ENCODE measurements around the gene IFNAR1. TPM values are rescaled to one million over a fixed set of nuclear protein-coding genes. Genes with fewer than 3 reads are reported as not detected.

IFNAR1 gene
- total and polyA plus RNA-seq, 2 donors from 2014 or later, result 15.9 to 60.9 TPM

DNA sequence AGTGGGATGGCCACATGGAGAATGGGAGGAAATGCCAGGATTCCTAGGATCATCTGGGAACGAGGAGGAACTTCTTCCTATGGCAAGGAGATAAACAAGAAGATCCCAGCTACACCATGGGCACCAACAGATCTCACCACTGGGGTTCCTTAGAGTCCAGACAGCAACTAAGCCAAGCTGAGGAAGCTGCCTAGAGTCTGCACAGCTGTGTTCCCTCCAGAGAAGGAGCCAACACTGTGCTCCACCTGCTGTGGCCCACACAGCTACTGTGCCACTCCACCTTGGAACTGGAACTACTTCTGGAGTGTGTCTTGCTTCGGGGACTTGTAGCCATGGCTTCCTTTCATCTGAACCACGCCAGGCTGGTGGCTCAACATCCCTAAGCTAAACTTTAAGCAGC, 6.0 kb downstream of the IFNAR1 start:
- DNase-seq, result no peak
- Histone ChIP-seq H3K27ac (ENCODE audit: low read depth in 2 of 2, low read length in 2 of 2) (no peak overlapping the region), H3K9me3 (ENCODE audit: control insufficient read depth in 2 of 3, insufficient read depth in 1 of 3, low read length in 3 of 3) (peaks cover 0 to 4% (median 3%) of the 10 kb centered on the region in 3 donors)

DNA sequence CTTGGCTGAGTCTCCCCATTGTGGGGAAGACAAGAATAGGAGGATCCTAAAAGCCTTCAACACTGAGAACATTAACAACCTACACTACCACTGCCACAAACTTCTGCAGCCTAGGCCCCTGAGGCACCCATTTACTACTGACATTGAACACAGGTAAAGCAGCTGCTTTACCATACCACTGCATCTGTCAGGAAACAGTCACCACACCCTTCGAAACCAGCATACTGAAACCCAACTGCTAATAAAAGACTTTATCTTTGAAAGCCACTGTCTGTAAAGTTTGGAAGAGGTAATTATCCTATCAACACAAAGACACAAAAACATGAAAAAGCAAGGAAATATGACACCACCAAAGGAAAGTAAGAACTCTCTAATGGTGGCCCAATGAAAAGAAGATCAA, 7.4 kb downstream of the IFNAR1 start:
- no peak for FAIRE-seq
- TF ChIP-seq, protein P1, sequence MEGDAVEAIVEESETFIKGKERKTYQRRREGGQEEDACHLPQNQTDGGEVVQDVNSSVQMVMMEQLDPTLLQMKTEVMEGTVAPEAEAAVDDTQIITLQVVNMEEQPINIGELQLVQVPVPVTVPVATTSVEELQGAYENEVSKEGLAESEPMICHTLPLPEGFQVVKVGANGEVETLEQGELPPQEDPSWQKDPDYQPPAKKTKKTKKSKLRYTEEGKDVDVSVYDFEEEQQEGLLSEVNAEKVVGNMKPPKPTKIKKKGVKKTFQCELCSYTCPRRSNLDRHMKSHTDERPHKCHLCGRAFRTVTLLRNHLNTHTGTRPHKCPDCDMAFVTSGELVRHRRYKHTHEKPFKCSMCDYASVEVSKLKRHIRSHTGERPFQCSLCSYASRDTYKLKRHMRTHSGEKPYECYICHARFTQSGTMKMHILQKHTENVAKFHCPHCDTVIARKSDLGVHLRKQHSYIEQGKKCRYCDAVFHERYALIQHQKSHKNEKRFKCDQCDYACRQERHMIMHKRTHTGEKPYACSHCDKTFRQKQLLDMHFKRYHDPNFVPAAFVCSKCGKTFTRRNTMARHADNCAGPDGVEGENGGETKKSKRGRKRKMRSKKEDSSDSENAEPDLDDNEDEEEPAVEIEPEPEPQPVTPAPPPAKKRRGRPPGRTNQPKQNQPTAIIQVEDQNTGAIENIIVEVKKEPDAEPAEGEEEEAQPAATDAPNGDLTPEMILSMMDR (IDR thresholded peaks at IDR 0.05; ENCODE audit: borderline replicate concordance, extremely low read depth, insufficient read depth), result no peak

More for the DNA sequence above, 6.0 kb downstream of the IFNAR1 start:
- no peak for FAIRE-seq
- Histone ChIP-seq H3K4me3 (ENCODE audit: low read length in 3 of 3) (no peak overlapping the region), H3K27me3 (ENCODE audit: control insufficient read depth, insufficient read depth, low read length) (no peaks in the 10 kb centered on the region), H3K4me1 (ENCODE audit: control insufficient read depth in 2 of 3, insufficient read depth in 2 of 3, low read depth in 1 of 3, low read length in 3 of 3) (peaks cover 0 to 11% (median 7%) of the 10 kb centered on the region in 3 donors), H3K9ac (ENCODE audit: low read length in 3 of 3) (no peak overlapping the region), H3K36me3 (ENCODE audit: control insufficient read depth in 2 of 3, insufficient read depth in 3 of 3, low read length in 3 of 3) (peaks cover 0 to 5% (median 3%) of the 10 kb centered on the region in 3 donors)
- intact Hi-C loops (cut with DNase I), result no loop called here
- TF ChIP-seq, protein P1 (IDR thresholded peaks at IDR 0.05; ENCODE audit: borderline replicate concordance, extremely low read depth, insufficient read depth), result no peak

DNA sequence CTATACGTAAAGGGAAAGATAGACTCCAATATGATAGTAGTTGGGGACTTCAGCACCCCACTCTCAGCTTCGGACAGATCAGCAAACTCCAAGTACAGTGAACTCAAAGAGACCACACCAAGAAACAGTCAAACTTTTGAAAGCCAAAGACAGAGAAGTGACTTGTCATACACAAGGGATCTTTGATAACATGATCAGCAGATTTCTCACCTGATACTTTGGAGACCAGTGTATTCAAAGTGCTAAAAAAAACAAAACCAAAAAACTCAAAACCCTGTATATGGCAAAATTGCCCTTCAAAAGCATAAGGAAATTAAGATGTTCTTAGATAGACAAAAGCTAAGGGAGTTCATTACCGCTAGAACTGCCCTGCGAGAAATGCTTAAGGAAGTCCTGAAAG, 9.4 kb downstream of the IFNAR1 start:
- H3K27ac ChIP-seq (ENCODE audit: low read depth in 2 of 2, low read length in 2 of 2), result no peak overlapping the region
- H3K9ac ChIP-seq (ENCODE audit: low read length in 3 of 3), result no peak overlapping the region
- intact Hi-C loops (cut with DNase I), result no loop called here
- H3K27me3 ChIP-seq (ENCODE audit: control insufficient read depth, insufficient read depth, low read length), result no peaks in the 10 kb centered on the region
- TF ChIP-seq, protein P1 (IDR thresholded peaks at IDR 0.05; ENCODE audit: borderline replicate concordance, extremely low read depth, insufficient read depth), result no peak
- H3K4me3 ChIP-seq (ENCODE audit: low read length in 3 of 3), result no peak overlapping the region
- peaks cover 0 to 5% (median 4%) of the 10 kb centered on the region in 3 donors for H3K4me1 ChIP-seq (ENCODE audit: control insufficient read depth in 2 of 3, insufficient read depth in 2 of 3, low read depth in 1 of 3, low read length in 3 of 3)
- DNase-seq, result no peak
- H3K9me3 ChIP-seq (ENCODE audit: control insufficient read depth in 2 of 3, insufficient read depth in 1 of 3, low read length in 3 of 3), result peaks cover 0 to 4% (median 3%) of the 10 kb centered on the region in 3 donors
- H3K36me3 ChIP-seq (ENCODE audit: control insufficient read depth in 2 of 3, insufficient read depth in 3 of 3, low read length in 3 of 3), result peaks cover 3 to 5% (median 3%) of the 10 kb centered on the region in 3 donors
- no peak for FAIRE-seq

More for the DNA sequence above, 7.4 kb downstream of the IFNAR1 start:
- Histone ChIP-seq H3K9ac (ENCODE audit: low read length in 3 of 3) (no peak overlapping the region), H3K9me3 (ENCODE audit: control insufficient read depth in 2 of 3, insufficient read depth in 1 of 3, low read length in 3 of 3) (peaks cover 0 to 4% (median 3%) of the 10 kb centered on the region in 3 donors), H3K27me3 (ENCODE audit: control insufficient read depth, insufficient read depth, low read length) (no peaks in the 10 kb centered on the region), H3K27ac (ENCODE audit: low read depth in 2 of 2, low read length in 2 of 2) (no peak overlapping the region), H3K36me3 (ENCODE audit: control insufficient read depth in 2 of 3, insufficient read depth in 3 of 3, low read length in 3 of 3) (peaks cover 0 to 5% (median 3%) of the 10 kb centered on the region in 3 donors), H3K4me1 (ENCODE audit: control insufficient read depth in 2 of 3, insufficient read depth in 2 of 3, low read depth in 1 of 3, low read length in 3 of 3) (peaks cover 0 to 6% (median 4%) of the 10 kb centered on the region in 3 donors), H3K4me3 (ENCODE audit: low read length in 3 of 3) (no peak overlapping the region)
- intact Hi-C loops (cut with DNase I), result no loop called here
- DNase-seq, result no peak

DNA sequence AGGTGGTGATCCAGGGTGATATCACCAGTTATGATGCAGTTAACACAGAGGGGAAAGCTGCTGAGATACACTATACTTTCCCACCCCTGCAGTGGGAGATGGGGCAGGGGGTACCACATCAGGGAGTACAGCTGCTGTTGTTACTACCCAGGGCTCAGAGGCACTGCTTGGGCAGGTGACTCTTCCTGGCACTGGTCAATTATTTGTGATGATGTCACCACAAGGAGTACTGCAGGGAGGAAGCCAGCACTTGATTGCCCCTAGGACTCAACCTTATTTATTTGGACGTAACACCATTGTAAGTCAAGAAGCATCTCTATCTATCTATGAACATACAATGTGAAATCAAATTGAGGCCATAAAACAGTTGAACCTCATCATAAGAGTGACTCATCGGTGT, 10.1 kb downstream of the IFNAR1 start:
- Histone ChIP-seq H3K27me3 (ENCODE audit: control insufficient read depth, insufficient read depth, low read length) (no peaks in the 10 kb centered on the region), H3K4me1 (ENCODE audit: control insufficient read depth in 2 of 3, insufficient read depth in 2 of 3, low read depth in 1 of 3, low read length in 3 of 3) (peaks cover 0 to 4% (median 2%) of the 10 kb centered on the region in 3 donors), H3K36me3 (ENCODE audit: control insufficient read depth in 2 of 3, insufficient read depth in 3 of 3, low read length in 3 of 3) (peaks cover 3 to 5% (median 3%) of the 10 kb centered on the region in 3 donors), H3K4me3 (ENCODE audit: low read length in 3 of 3) (no peak overlapping the region), H3K9me3 (ENCODE audit: control insufficient read depth in 2 of 3, insufficient read depth in 1 of 3, low read length in 3 of 3) (peaks cover 0 to 4% (median 3%) of the 10 kb centered on the region in 3 donors), H3K27ac (ENCODE audit: low read depth in 2 of 2, low read length in 2 of 2) (no peak overlapping the region), H3K9ac (ENCODE audit: low read length in 3 of 3) (no peak overlapping the region)
- DNase-seq, result no peak
- FAIRE-seq, result no peak
- intact Hi-C loops (cut with DNase I), result no loop called here
- TF ChIP-seq, protein P1 (IDR thresholded peaks at IDR 0.05; ENCODE audit: borderline replicate concordance, extremely low read depth, insufficient read depth), result no peak
